Measurements from ENCODE around the gene ITSN1.
A peak's percentile ranks its signal among the peaks of the same experiment; 100 is the strongest.

- no peak for TF ChIP-seq EGR1 (IDR thresholded peaks at IDR 0.05)
- no peak for TF ChIP-seq ZBTB7A (IDR thresholded peaks at IDR 0.05; ENCODE audit: low read depth)
- TF ChIP-seq YY1 (IDR thresholded peaks at IDR 0.05; ENCODE audit: low read depth) = peak; percentile 52; the same call in 1 of the 2 replicates
- peak; percentile 86 for TF ChIP-seq TEAD4 (IDR thresholded peaks at IDR 0.05)
- TF ChIP-seq RAD21 (IDR thresholded peaks at IDR 0.05; ENCODE audit: low read depth) = no peak
- peak; percentile 75 for TF ChIP-seq TCF12 (IDR thresholded peaks at IDR 0.05; ENCODE audit: low read depth)
- TF ChIP-seq REST (IDR thresholded peaks at IDR 0.05; ENCODE audit: low read depth) = no peak
Measured at GRCh38 chr21:33682992-33683627, 40.8 kb downstream of the ITSN1 start.

Data from Ishikawa (cell line).